HG02973 (cell line): ENCODE measurements around the gene RAB1B.

Experiments
- ATAC-seq: cut with Tn5 transposase; IDR thresholded peaks from one replicate; pipeline ENCODE4 v1.9.1; 2021; ENCODE audit warnings: moderate library complexity; ENCODE audit not compliant: unreplicated experiment

Gene RAB1B

GRCh38 chr11:66282468-66283455 is 14.3 kb downstream of the RAB1B start:
- ATAC-seq: peak; percentile 60

DNA sequence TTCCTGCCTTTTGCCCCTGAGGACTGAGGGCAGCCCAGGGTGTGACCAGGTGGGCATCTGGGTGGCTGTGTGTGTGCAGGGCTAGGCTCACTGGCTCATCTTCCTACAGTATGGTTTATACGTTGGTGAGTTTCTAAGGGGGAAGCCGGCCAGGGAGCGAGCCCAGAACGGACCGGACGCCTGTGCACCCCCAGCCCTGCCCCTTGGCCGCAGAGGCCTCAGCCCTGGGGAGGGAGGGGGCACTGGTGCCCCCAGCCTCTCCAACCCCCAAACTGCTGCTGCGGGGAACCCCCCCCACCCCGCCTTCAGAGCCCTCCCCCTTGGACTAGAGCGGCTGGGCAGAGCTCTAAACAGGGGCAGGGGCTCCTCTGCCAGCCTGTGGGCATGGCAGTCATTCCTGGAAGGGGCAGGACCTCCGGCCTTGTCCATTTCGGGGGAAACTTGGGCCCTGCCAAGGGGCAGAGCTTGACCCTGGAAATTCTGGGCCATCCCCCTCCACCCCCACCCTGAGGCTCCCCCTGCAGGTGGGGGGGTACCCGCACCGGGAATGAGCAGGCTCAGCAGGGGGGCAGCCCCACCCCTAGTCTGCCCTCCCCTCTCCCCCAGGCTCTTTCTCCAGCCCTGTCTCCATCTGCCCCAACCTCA is 15.1 kb downstream of the RAB1B start:
- ATAC-seq: no peak

GRCh38 chr11:66284526-66285078 is 16.2 kb downstream of the RAB1B start:
- no peak for ATAC-seq

- no peak for ATAC-seq
These were observed 17.0 kb downstream of the RAB1B start for GRCh38 chr11:66285250-66285947.

DNA sequence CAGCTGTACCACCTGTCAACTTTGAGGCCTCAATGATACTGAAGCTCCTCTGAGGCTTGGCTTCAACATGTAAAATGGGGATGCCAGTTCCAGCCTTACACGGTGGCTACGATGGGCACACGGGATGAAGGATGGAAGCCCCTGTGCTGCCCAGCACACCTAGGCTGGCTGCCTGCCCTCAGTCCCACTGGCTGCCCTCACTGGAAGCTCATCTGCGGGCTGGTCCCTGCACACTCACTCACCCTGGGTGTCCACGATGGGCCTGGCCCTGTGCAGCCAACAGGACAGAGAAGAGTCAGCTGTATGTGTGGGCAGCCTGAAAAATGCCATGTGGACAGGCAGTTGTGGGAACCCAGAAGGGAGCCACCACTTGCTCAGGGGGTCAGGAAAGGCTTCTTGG is 18.3 kb downstream of the RAB1B start:
- no peak for ATAC-seq

DNA sequence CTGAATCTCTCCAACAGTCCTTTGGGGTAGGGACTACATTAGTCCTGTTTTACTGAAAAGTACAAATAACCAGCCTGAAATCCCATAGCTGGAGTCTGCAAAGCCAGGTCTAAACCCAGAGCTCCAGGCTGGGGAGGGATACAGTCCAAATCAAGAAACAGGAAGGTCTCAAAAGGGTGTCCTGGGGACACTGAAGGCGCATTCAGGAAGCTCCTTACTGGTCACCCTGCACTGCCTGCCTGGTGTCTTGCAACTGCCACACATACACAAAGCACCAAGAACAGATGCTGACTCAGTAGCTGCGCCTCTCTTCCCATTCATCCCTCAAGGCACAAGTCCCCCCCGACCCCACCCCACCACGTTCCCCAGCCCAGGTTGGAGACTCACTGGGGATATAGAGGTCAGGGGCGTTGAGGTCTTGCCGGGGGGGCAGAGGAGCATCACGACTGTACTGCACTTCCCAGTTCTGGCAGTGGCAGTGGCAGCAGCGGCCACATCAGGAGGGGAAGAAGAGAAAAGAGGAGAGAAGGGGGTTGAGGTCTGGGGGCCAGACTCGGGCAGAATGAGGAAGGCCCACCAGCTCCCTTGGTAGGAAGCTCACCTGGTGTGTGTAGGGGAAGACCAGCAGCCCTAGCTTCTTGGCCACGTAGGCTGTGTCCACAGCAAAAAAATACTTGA is 18.9 kb downstream of the RAB1B start:
- no peak for ATAC-seq

- ATAC-seq: no peak
These were observed 19.6 kb downstream of the RAB1B start for GRCh38 chr11:66287889-66288670.

GRCh38 chr11:66288671-66289547 is 20.5 kb downstream of the RAB1B start, which contains the start of gene YIF1A:
Gene YIF1A (minus strand): TSS chr11:66289143. CDS start chr11:66288985, 158 bp downstream.
- peak; percentile 69 for ATAC-seq

- peak; percentile 38 for ATAC-seq
These were observed 21.3 kb downstream of the RAB1B start for GRCh38 chr11:66289548-66290329.

GRCh38 chr11:66290330-66290621 is 21.8 kb downstream of the RAB1B start:
- ATAC-seq: no peak

DNA sequence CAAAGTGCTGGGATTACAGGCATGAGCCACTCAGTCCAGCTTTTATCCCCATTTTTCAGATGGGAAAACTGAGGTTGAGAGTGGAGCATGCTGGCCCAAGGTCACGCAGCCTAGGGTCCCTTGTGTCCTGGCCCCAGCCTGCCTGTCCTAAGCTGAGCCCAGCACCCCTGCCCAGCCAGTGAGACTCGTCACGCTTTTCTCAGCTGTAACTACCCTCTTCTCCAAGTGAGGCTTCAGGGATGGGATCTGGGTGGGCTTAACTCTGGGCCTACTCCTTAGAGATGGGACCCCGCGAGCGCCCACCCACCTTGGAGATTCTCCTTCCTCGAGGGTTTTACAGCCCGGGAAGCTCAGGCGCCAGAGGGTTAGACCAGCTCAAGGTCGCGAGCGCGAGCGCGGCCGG is 22.9 kb downstream of the RAB1B start:
- ATAC-seq: no peak

DNA sequence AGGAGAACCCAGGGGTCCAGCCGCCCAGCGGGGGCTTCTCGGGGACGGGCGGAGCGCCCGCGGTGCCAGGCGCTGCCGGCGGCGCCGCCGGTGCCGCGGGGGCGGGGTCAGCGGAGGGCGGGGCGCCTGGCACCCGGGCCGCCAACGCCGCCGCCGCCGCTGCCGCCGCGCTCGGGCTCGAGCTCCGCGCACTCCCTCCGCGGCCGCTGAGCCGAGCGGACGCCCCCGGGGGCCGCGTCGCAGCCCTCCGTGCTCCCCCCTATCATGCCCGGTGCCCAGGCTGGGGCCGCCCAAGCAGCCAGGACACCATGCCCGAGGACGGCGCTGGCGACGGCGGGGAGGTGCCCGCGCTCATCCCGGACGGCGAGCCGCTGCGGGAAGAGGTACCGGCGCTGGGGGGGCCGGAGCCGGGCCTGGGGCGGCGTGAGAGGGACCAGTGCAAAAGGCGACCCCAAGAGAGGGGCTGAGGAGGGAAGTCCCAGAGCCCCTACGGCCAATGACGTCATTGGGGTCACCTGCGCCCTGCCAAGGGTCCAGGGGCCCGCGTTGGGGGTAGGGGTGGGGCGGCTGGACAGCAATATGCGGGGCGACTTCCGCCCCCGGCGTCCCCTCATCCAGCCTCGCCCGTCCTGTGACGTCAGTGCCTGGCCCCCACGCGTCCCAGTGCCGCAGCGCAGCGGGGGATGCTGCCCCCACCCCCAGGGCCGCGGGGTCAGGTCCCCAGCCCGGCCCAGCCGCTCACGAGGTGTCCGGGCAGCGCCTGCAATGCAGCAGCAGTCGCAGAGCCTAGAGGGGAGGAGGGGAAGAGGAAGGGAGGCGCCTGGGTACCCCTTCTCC is 23.5 kb downstream of the RAB1B start, which contains the start of gene TMEM151A:
Gene TMEM151A, plus strand, starts transcription at position 189 of the 837 bp plus-strand sequence. Its CDS starts 120 bp downstream, at position 309.
- no peak for ATAC-seq

DNA sequence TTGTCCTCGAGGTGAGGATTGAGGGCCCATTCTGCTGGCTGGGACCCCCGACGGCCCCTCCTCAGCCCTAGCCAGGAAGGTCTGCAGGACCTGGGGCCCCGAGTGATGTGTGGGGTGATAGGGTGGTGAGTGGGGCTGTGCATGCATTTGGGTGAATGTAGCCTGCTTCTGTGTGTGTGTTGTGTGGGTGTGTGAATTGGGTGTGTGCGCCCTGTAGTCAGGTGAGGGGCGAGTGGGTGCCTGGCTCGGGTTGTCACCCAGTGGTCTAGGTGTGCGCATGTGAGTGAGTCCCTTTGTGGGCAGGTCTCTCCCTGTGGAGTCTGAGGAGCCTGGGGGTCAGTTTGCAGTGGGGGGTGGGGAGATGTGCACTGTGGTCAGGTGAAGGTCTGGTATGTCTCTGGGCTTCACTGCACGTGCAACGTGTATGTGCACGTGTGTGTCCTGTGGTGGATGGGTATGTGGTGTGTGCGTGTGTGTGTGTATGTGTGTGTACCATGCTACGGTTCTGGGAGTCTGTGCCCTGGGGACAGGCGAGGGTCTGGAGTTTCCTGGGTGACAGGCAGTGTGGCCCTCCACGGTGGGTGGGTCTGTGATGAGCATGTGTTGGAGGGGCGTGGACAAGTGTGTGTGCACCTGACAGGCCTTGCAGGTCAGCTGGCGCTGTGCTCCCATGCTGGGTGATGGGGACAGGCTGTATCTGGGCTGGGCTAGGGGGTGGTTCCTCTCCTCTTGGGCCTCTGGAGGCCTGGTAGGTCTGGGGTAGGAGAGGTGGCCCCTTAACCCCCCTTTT is 24.3 kb downstream of the RAB1B start:
- ATAC-seq: no peak

- no peak for ATAC-seq
These were observed 24.9 kb downstream of the RAB1B start for GRCh38 chr11:66293352-66293751.

GRCh38 chr11:66293777-66294625 is 25.6 kb downstream of the RAB1B start:
- ATAC-seq: no peak
